H1 (cell line): ENCODE results near the gene NUP205. TPM values are rescaled to one million over a fixed set of nuclear protein-coding genes. Genes with fewer than 3 reads are reported as not detected.
A peak's percentile ranks its signal among the peaks of the same experiment; 100 is the strongest.

Experiments
- CHD7 ChIP-seq: fragments of 300-600 bp; sonication (generic); IDR thresholded peaks from 2 replicates; pipeline ENCODE4 v1.7.1; 2012; ENCODE audit warnings: low read length, moderate library complexity, mild to moderate bottlenecking, inconsistent platforms; ENCODE audit not compliant: insufficient replicate concordance
- EGR1 ChIP-seq: IDR thresholded peaks from 2 replicates; pipeline ENCODE4 v1.6.1; 2011; ENCODE audit warnings: low read depth, low read length, borderline replicate concordance
- HDAC6 ChIP-seq: IDR thresholded peaks from one replicate; pipeline ENCODE4 v1.7.1; 2012; ENCODE audit warnings: low read depth, mild to moderate bottlenecking, inconsistent platforms, low read length, moderate library complexity
- RXRA ChIP-seq: IDR thresholded peaks from 2 replicates; pipeline ENCODE4 v1.6.1; 2011; ENCODE audit warnings: low read depth, mild to moderate bottlenecking, low read length, moderate library complexity; ENCODE audit not compliant: insufficient read depth
- SUZ12 ChIP-seq: fragments of 200-600 bp; sonication (generic); IDR thresholded peaks from 2 replicates; pipeline ENCODE4 v1.6.1; 2012; ENCODE audit warnings: mild to moderate bottlenecking, inconsistent platforms, low read length, moderate library complexity, mixed read lengths
- polyA plus RNA-seq, 7 experiments: library from polyadenylated mRNA; depleted of rRNA in 3 of 7; stranded (reverse) in 5 of 7; unstranded in 2 of 7; fragments of >200 nt in 5 of 7; fragments of 200-250 nt in 2 of 7; gene quantifications; 1 replicate in 5 of 7; 2 replicates in 1 of 7; 4 replicates in 1 of 7; pipeline versions ENCODE4 v1.2.1 to v1.2.3, GENCODE V29; 2011 to 2013; ENCODE audit warnings: missing spikeins in 2 of 7, mixed read lengths in 2 of 7
- total RNA-seq: library from RNA; stranded (reverse); fragmentation: NEBNext Ultra II Directional; extraction: Animal tissue kit (Norgen Biotek cat#: 25700); gene quantifications from 2 replicates; pipeline ENCODE4 v1.2.1, GENCODE V29; 2021
- TF ChIP-seq, protein P1 (sequence below), 3 experiments: IDR thresholded peaks; 1 replicate in 2 of 3; 2 replicates in 1 of 3; pipeline versions ENCODE4 v1.5.1 to v1.6.1; 2011; ENCODE audit warnings: low read length in 3 of 3, mild to moderate bottlenecking in 3 of 3, inconsistent platforms in 2 of 3, low read depth in 1 of 3, moderate library complexity in 1 of 3; ENCODE audit not compliant: insufficient read depth in 1 of 3; ENCODE audit errors: control extremely low read depth in 1 of 3

Gene NUP205
- total and polyA plus RNA-seq, 2 of the 8 experiments (the other 6 are each of a cell fraction or from before 2014, with no cell fraction given): 148 to 216 TPM

DNA sequence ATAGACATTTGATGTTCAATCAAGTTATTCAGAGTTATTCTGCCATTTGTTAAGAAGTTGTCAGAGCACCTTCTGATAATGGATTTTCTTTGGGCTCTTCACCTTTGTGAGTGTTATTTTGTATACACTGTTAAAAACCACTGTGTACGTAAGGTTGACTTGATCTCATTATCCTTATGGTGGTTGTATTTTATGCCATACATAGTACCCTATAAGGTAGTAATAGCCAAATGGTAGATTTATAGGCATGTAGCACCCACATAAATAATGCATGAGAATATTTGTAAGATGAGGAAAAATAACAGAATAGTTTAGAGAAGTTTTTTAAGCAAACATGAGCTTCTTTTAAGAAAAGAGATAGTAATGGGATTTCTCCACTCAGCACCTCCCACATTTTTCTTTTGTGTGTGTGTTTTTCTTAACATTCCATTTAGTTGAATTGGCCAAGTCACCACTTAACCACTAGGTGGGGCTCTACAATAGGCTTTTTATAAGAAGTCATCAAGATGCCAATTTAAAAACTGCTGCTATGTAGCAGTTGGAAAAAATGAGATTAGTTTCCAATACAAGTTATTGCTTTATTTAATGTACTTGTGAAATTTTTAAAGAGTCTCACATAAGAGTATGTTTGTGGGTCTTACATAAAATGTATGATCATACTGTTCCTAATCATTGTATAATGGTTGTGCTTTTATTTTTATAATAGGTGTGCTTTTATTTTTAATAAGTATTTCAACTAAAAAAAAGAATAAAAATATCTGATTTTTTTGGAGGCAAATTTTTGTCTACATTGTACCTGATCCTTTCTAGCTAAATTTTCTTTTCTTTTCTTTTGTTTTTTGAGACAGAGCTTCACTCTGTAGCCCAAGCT is 63.5 kb downstream of the NUP205 start (continued):
- no peak for TF ChIP-seq CHD7
- no peak for TF ChIP-seq SUZ12
- TF ChIP-seq, protein P1, sequence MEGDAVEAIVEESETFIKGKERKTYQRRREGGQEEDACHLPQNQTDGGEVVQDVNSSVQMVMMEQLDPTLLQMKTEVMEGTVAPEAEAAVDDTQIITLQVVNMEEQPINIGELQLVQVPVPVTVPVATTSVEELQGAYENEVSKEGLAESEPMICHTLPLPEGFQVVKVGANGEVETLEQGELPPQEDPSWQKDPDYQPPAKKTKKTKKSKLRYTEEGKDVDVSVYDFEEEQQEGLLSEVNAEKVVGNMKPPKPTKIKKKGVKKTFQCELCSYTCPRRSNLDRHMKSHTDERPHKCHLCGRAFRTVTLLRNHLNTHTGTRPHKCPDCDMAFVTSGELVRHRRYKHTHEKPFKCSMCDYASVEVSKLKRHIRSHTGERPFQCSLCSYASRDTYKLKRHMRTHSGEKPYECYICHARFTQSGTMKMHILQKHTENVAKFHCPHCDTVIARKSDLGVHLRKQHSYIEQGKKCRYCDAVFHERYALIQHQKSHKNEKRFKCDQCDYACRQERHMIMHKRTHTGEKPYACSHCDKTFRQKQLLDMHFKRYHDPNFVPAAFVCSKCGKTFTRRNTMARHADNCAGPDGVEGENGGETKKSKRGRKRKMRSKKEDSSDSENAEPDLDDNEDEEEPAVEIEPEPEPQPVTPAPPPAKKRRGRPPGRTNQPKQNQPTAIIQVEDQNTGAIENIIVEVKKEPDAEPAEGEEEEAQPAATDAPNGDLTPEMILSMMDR (IDR thresholded peaks at IDR 0.05; ENCODE audit: control extremely low read depth in 1 of 3, insufficient read depth in 1 of 3, low read depth in 1 of 3, low read length in 3 of 3): peak in 2 of 3 experiments; percentile 39 to 70; a peak in 2 of 4 replicates
- no peak for TF ChIP-seq HDAC6
- no peak for TF ChIP-seq RXRA
- TF ChIP-seq EGR1: no peak
